NCI-H524 treated with DMSO at 0.1 percent for 48 hours (cell line): Measurements from ENCODE around the gene SHISA8.
"Not testable (repeated sequence)": the region's sequence is repeated elsewhere in the genome, so short reads cannot be mapped to it uniquely, and the experiment has no call there.

Source experiments
- DNase-seq: peaks from one replicate; lab custom pipeline; 2025; lab: John Stamatoyannopoulos, UW

SHISA8 gene

GRCh38 chr22:41898645-41899044 lies 16.2 kb downstream of the SHISA8 start:
- DNase-seq, result no peak

GRCh38 chr22:41893591-41894375 lies 21.1 kb downstream of the SHISA8 start:
- DNase-seq, result no peak

- no peak for DNase-seq
Measured at GRCh38 chr22:41892721-41893120, 22.2 kb downstream of the SHISA8 start.

- DNase-seq, result no peak
Measured at GRCh38 chr22:41891407-41891806, 23.5 kb downstream of the SHISA8 start.

GRCh38 chr22:41888627-41889200 lies 26.2 kb downstream of the SHISA8 start:
- DNase-seq, result no peak

GRCh38 chr22:41885516-41885915 lies 29.4 kb downstream of the SHISA8 start:
- DNase-seq, result no peak

- DNase-seq, result no peak
Measured at GRCh38 chr22:41885116-41885515, 29.8 kb downstream of the SHISA8 start.

- DNase-seq, result no peak
Measured at GRCh38 chr22:41883400-41883799, 31.5 kb downstream of the SHISA8 start.

GRCh38 chr22:41880653-41881052 lies 34.2 kb downstream of the SHISA8 start:
- no peak for DNase-seq

GRCh38 chr22:41876675-41877074 lies 38.2 kb downstream of the SHISA8 start:
- no peak for DNase-seq

GRCh38 chr22:41876275-41876674 lies 38.6 kb downstream of the SHISA8 start:
- no peak for DNase-seq

GRCh38 chr22:41875531-41876270 lies 39.2 kb downstream of the SHISA8 start:
- DNase-seq, result no peak

GRCh38 chr22:41874090-41874489 lies 40.8 kb downstream of the SHISA8 start:
- DNase-seq, result no peak

GRCh38 chr22:41873391-41873790 lies 41.5 kb downstream of the SHISA8 start:
- DNase-seq, result no peak

GRCh38 chr22:41870786-41871185 lies 44.1 kb downstream of the SHISA8 start:
- DNase-seq, result peak; percentile 83

- DNase-seq, result not testable (repeated sequence)
Measured at GRCh38 chr22:41870081-41870480, 44.8 kb downstream of the SHISA8 start.

- no peak for DNase-seq
Measured at GRCh38 chr22:41868556-41868955, 46.3 kb downstream of the SHISA8 start.

- DNase-seq, result no peak
Measured at GRCh38 chr22:41863472-41863871, 51.4 kb downstream of the SHISA8 start.

GRCh38 chr22:41862530-41863266 lies 52.2 kb downstream of the SHISA8 start:
- peak; percentile 92 for DNase-seq

GRCh38 chr22:41862160-41862529 lies 52.7 kb downstream of the SHISA8 start:
- no peak for DNase-seq
